ENCODE results near the gene SUMO2. TPM values are rescaled to one million over a fixed set of nuclear protein-coding genes. Genes with fewer than 3 reads are reported as not detected.

Gene SUMO2
- total RNA-seq, 1 experiment from 2014 or later = 650 TPM

- peak overlapping the region; percentile 87; the same call in 1 of the 2 replicates for H3K27ac Mint-ChIP-seq
- no peaks in the 10 kb centered on the region for H3K9me3 Mint-ChIP-seq
- TF ChIP-seq SP1 (CRISPR knock-in tag; conservative IDR thresholded peaks at IDR 0.05) (no peak), CDX4 (CRISPR knock-in tag; IDR thresholded peaks at IDR 0.05; ENCODE audit: borderline replicate concordance) (no peak), NR2C2 (CRISPR knock-in tag; IDR thresholded peaks at IDR 0.05) (no peak), ZNF138 (CRISPR knock-in tag; conservative IDR thresholded peaks at IDR 0.05) (no peak), ZNF263 (CRISPR knock-in tag; IDR thresholded peaks at IDR 0.05; ENCODE audit: low read depth) (no peak; the same call in 1 of the 2 replicates), MAX (CRISPR knock-in tag; IDR thresholded peaks at IDR 0.05) (no peak), ZNF121 (CRISPR knock-in tag; IDR thresholded peaks at IDR 0.05) (no peak), CREM (CRISPR knock-in tag; IDR thresholded peaks at IDR 0.05) (no peak), CTCF (IDR thresholded peaks at IDR 0.05) (no peak), RELA (CRISPR knock-in tag; IDR thresholded peaks at IDR 0.05; ENCODE audit: borderline replicate concordance) (no peak)
- CTCF ChIA-PET = interaction anchor here (0.6 to 7.3 kb wide), 27 partner anchors 12 to 282 kb away, joined by 3 to 84 read pairs (median 6); partner anchors contain the start of genes ARMC7, HID1, JPT1 and MIF4GD
- ATAC-seq = peak; percentile 52
- peak overlapping the region; percentile 84 for H3K4me3 Mint-ChIP-seq
- peaks cover 19% of the 10 kb centered on the region for H3K36me3 Mint-ChIP-seq
- no peaks in the 10 kb centered on the region for H3K27me3 Mint-ChIP-seq (ENCODE audit: low read depth)
- DNase-seq (ENCODE audit: low spot score) = peak; percentile 75
- H3K4me1 Mint-ChIP-seq = peaks cover 27% of the 10 kb centered on the region
- POLR2A ChIA-PET = interaction anchor here (0.5 to 2.1 kb wide), 9 partner anchors 17 to 84 kb away, joined by 3 to 8 read pairs (median 3); partner anchors contain the start of genes ARMC7, ATP5PD and KCTD2
Observed at GRCh38 chr17:75130632-75131277, 52.0 kb downstream of the SUMO2 start.

- peak overlapping the region; percentile 87 for H3K27ac Mint-ChIP-seq
- POLR2A ChIA-PET = interaction anchor here (1.0 to 2.1 kb wide), 4 partner anchors 16 to 53 kb away, joined by 3 to 8 read pairs (median 4); partner anchors contain the start of gene ARMC7
- TF ChIP-seq ZNF263 (CRISPR knock-in tag; IDR thresholded peaks at IDR 0.05; ENCODE audit: low read depth) = no peak
- TF ChIP-seq ZNF512 (CRISPR knock-in tag; IDR thresholded peaks at IDR 0.05; ENCODE audit: borderline replicate concordance) = no peak
- TF ChIP-seq AR (CRISPR knock-in tag; IDR thresholded peaks at IDR 0.05) = no peak
- no peak for TF ChIP-seq NFATC4 (CRISPR knock-in tag; IDR thresholded peaks at IDR 0.05)
- no peak for TF ChIP-seq FOXP4 (CRISPR knock-in tag; IDR thresholded peaks at IDR 0.05)
- no peak for TF ChIP-seq ZBTB43 (CRISPR knock-in tag; IDR thresholded peaks at IDR 0.05)
- TF ChIP-seq STAT6 (CRISPR knock-in tag; conservative IDR thresholded peaks at IDR 0.05; ENCODE audit: low read depth) = no peak
- no peak for TF ChIP-seq ZNF671 (CRISPR knock-in tag; IDR thresholded peaks at IDR 0.05)
- no peak for TF ChIP-seq MAX (CRISPR knock-in tag; IDR thresholded peaks at IDR 0.05)
- TF ChIP-seq ZMAT4 (CRISPR knock-in tag; IDR thresholded peaks at IDR 0.05) = no peak
Observed at GRCh38 chr17:75130059-75130631, 52.6 kb downstream of the SUMO2 start.

More at GRCh38 chr17:75130059-75130631, 52.6 kb downstream of the SUMO2 start:
- CTCF ChIA-PET = interaction anchor here (0.6 to 7.3 kb wide), 13 partner anchors 12 to 169 kb away, joined by 3 to 84 read pairs (median 7); partner anchors contain the start of genes ARMC7, JPT1 and SLC16A5
- peaks cover 14% of the 10 kb centered on the region for H3K36me3 Mint-ChIP-seq
- ATAC-seq (no peak), DNase-seq (ENCODE audit: low spot score) (no peak)
- no peaks in the 10 kb centered on the region for H3K27me3 Mint-ChIP-seq (ENCODE audit: low read depth)
- peak overlapping the region; percentile 84 for H3K4me3 Mint-ChIP-seq
- peaks cover 27% of the 10 kb centered on the region for H3K4me1 Mint-ChIP-seq
- H3K9me3 Mint-ChIP-seq = no peaks in the 10 kb centered on the region
